ENCODE data around the gene HOXA7.

- TF ChIP-seq, protein P1, sequence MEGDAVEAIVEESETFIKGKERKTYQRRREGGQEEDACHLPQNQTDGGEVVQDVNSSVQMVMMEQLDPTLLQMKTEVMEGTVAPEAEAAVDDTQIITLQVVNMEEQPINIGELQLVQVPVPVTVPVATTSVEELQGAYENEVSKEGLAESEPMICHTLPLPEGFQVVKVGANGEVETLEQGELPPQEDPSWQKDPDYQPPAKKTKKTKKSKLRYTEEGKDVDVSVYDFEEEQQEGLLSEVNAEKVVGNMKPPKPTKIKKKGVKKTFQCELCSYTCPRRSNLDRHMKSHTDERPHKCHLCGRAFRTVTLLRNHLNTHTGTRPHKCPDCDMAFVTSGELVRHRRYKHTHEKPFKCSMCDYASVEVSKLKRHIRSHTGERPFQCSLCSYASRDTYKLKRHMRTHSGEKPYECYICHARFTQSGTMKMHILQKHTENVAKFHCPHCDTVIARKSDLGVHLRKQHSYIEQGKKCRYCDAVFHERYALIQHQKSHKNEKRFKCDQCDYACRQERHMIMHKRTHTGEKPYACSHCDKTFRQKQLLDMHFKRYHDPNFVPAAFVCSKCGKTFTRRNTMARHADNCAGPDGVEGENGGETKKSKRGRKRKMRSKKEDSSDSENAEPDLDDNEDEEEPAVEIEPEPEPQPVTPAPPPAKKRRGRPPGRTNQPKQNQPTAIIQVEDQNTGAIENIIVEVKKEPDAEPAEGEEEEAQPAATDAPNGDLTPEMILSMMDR (IDR thresholded peaks at IDR 0.05) = no peak
- TF ChIP-seq POLR2A (IDR thresholded peaks at IDR 0.05) = no peak
Observed at GRCh38 chr7:27198871-27199801, 42.7 kb upstream of the HOXA7 start.
